Adrenal gland (tissue), 12 donors: Measurements from ENCODE around the gene AGO3. TPM values are rescaled to one million over a fixed set of nuclear protein-coding genes. Genes with fewer than 3 reads are reported as not detected.
"Not testable (repeated sequence)": the region's sequence is repeated elsewhere in the genome, so short reads cannot be mapped to it uniquely, and the experiment has no call there.

Experiments
- DNase-seq, 7 donors: peaks; one replicate each; pipeline ENCODE4 v3.0.0-alpha.2; 2019 to 2020
- H3K27ac ChIP-seq, 5 donors: fragments of 200-600 bp; sonication (generic) in 4 of 5; 1 replicate in 3 of 5; 2 replicates in 2 of 5; pipeline versions ENCODE4 v1.5.1 to v1.8.0; 2016 to 2020; ENCODE audit warnings: mild to moderate bottlenecking in 1 of 5
- H3K27me3 ChIP-seq: fragments of 200-600 bp; 2 replicates; pipeline ENCODE4 v1.8.0; 2021
- H3K36me3 ChIP-seq, 2 donors: fragments of 200-600 bp; replicated peaks in 1 of 2; 1 replicate in 1 of 2; 2 replicates in 1 of 2; pipeline versions ENCODE4 v1.5.1 to v1.8.0; 2018 to 2022
- H3K4me1 ChIP-seq, 2 donors: fragments of 200-600 bp; replicated peaks in 1 of 2; 1 replicate in 1 of 2; 2 replicates in 1 of 2; pipeline versions ENCODE4 v1.5.1 to v1.8.0; 2018 to 2021
- H3K4me3 ChIP-seq, 4 donors: fragments of 200-600 bp; sonication (generic) in 3 of 4; one replicate each; pipeline ENCODE4 v1.5.1; 2016 to 2018
- H3K9me3 ChIP-seq, 3 donors: fragments of 200-600 bp; sonication (generic) in 1 of 3; replicated peaks in 1 of 3; 1 replicate in 2 of 3; 2 replicates in 1 of 3; pipeline versions ENCODE4 v1.5.1 to v1.8.0; 2016 to 2021
- CTCF ChIP-seq, 6 experiments: fragments of 450-650 bp in 4 of 6; fragments of 200-600 bp in 2 of 6; sonication (generic) in 1 of 6; IDR thresholded peaks; 1 replicate in 5 of 6; 2 replicates in 1 of 6; pipeline versions ENCODE4 v1.5.1 to v1.8.0; 2016 to 2021; ENCODE audit warnings: antibody characterized with exemption in 6 of 6, mild to moderate bottlenecking in 2 of 6, moderate library complexity in 1 of 6
- POLR2A ChIP-seq, 2 donors: fragments of 450-650 bp; IDR thresholded peaks; one replicate each; pipeline ENCODE4 v1.6.1; 2017; ENCODE audit warnings: antibody characterized with exemption in 2 of 2, mild to moderate bottlenecking in 2 of 2, moderate library complexity in 1 of 2
- WGBS, 4 donors: extraction: QIAGEN DNeasy Blood & Tissue Kit in 2 of 4; methylation state at CpG; one replicate each; pipeline versions ENCODE4 v1.1.5 to v1.1.7; 2013 to 2017; 5-methylcytosine and 5-hydroxymethylcytosine counted together
- intact Hi-C, 2 donors: fragments of 100-400 bp; cut with DNase I; formaldehyde crosslinking; loops; one replicate each; pipeline versions ENCODE4 v1.14.1 to v1.15.0; 2022 to 2023
- polyA plus RNA-seq, 3 donors: library from polyadenylated mRNA; stranded (reverse); fragments of 200-250 nt in 2 of 3; fragments of 350-450 nt in 1 of 3; fragmentation: Illumina TruSeq in 1 of 3; extraction: RNeasy Lipid Tissue Mini Kit (QIAGEN cat#74804) in 1 of 3; gene quantifications; one replicate each; pipeline ENCODE4 v1.2.3, GENCODE V29; 2013 to 2014
- total RNA-seq, 9 donors: library from RNA; depleted of rRNA in 4 of 9; stranded (reverse); fragments of >200 nt in 4 of 9; fragments of 120-200 nt in 1 of 9; fragmentation: NEBNext Ultra II Directional in 1 of 9; extraction: Animal tissue kit (Norgen Biotek cat#: 25700) in 1 of 9; gene quantifications; one replicate each; pipeline versions ENCODE4 v1.1.0 to v1.2.4, GENCODE V29; 2013 to 2023
- donor health status: healthy with polysubstance abuse.
- donor health status: Bipolar disorder and iron deficiency.
- donor health status: DM: yes; HTN: yes; CAD: no.
- donor health status: DM: no; HTN: no; CAD: no.
- donor health status: DM: no; HTN: no; CAD: no.
- donor health status: DM: yes; HTN: yes; CAD: no.

AGO3 gene
- total and polyA plus RNA-seq, 12 donors, result 3.7 to 32.2 (median 20.8) TPM

GRCh38 chr1:35968396-35968795 lies 37.5 kb downstream of the AGO3 start:
- Histone ChIP-seq H3K27ac (no peak overlapping the region), H3K27me3 (no peaks in the 10 kb centered on the region), H3K4me3 (no peak overlapping the region), H3K9me3 (no peaks in the 10 kb centered on the region), H3K4me1 (no peaks in the 10 kb centered on the region), H3K36me3 (peaks cover 0 to 23% of the 10 kb centered on the region in 2 donors)
- no peak for DNase-seq
- TF ChIP-seq POLR2A (IDR thresholded peaks at IDR 0.05), result no peak
- intact Hi-C loops, result no loop called here
- 98 to 100% (median 100%) methylated on average over 1 of the region's 1 CpG for WGBS, 4 donors

- DNase-seq, result no peak
- Histone ChIP-seq H3K36me3 (peaks cover 0 to 32% of the 10 kb centered on the region in 2 donors), H3K27ac (no peak overlapping the region), H3K27me3 (no peaks in the 10 kb centered on the region), H3K9me3 (no peaks in the 10 kb centered on the region), H3K4me3 (no peak overlapping the region), H3K4me1 (no peaks in the 10 kb centered on the region)
- intact Hi-C loops, result no loop called here
- TF ChIP-seq CTCF (IDR thresholded peaks at IDR 0.05) (no peak), POLR2A (IDR thresholded peaks at IDR 0.05) (no peak)
- 91 to 96% (median 94%) methylated on average over 2 of the region's 2 CpGs for WGBS, 4 donors
These were observed 40.7 kb downstream of the AGO3 start for GRCh38 chr1:35971601-35972000.

- WGBS, 4 donors, result 96 to 98% (median 97%) methylated on average over 3 of the region's 3 CpGs
- H3K4me3 ChIP-seq, H3K27me3 ChIP-seq, DNase-seq, H3K4me1 ChIP-seq, intact Hi-C loops, H3K27ac ChIP-seq, H3K9me3 ChIP-seq: not testable (repeated sequence)
- H3K36me3 ChIP-seq, result peaks cover 0 to 32% of the 10 kb centered on the region in 2 donors
These were observed 41.7 kb downstream of the AGO3 start for GRCh38 chr1:35972631-35973030.

GRCh38 chr1:35980090-35980489 lies 49.2 kb downstream of the AGO3 start:
- intact Hi-C loops, result no loop called here
- TF ChIP-seq CTCF (IDR thresholded peaks at IDR 0.05), result no peak
- no peak for DNase-seq
- H3K27me3 ChIP-seq, result no peaks in the 10 kb centered on the region
- H3K9me3 ChIP-seq, result no peaks in the 10 kb centered on the region
- H3K27ac ChIP-seq, result no peak overlapping the region
- H3K4me1 ChIP-seq, result no peaks in the 10 kb centered on the region
- peaks cover 0 to 4% of the 10 kb centered on the region in 2 donors for H3K36me3 ChIP-seq
- no peak overlapping the region for H3K4me3 ChIP-seq

- intact Hi-C loops, result no loop called here
- Histone ChIP-seq H3K27me3 (no peaks in the 10 kb centered on the region), H3K4me1 (no peaks in the 10 kb centered on the region), H3K9me3 (no peaks in the 10 kb centered on the region), H3K36me3 (peaks cover 0 to 4% of the 10 kb centered on the region in 2 donors), H3K27ac (no peak overlapping the region), H3K4me3 (no peak overlapping the region)
- no peak for DNase-seq
- 85 to 100% (median 93%) methylated on average over 1 of the region's 1 CpG for WGBS, 4 donors
- TF ChIP-seq POLR2A (IDR thresholded peaks at IDR 0.05) (no peak), CTCF (IDR thresholded peaks at IDR 0.05) (no peak)
These were observed 57.3 kb downstream of the AGO3 start for GRCh38 chr1:35988237-35988636.
